DMS153 (cell line): ENCODE measurements around the gene NCK2.

ENCODE experiments used
- DNase-seq: peaks from one replicate; lab custom pipeline; 2025; lab: John Stamatoyannopoulos, UW

The NCK2 gene

DNA sequence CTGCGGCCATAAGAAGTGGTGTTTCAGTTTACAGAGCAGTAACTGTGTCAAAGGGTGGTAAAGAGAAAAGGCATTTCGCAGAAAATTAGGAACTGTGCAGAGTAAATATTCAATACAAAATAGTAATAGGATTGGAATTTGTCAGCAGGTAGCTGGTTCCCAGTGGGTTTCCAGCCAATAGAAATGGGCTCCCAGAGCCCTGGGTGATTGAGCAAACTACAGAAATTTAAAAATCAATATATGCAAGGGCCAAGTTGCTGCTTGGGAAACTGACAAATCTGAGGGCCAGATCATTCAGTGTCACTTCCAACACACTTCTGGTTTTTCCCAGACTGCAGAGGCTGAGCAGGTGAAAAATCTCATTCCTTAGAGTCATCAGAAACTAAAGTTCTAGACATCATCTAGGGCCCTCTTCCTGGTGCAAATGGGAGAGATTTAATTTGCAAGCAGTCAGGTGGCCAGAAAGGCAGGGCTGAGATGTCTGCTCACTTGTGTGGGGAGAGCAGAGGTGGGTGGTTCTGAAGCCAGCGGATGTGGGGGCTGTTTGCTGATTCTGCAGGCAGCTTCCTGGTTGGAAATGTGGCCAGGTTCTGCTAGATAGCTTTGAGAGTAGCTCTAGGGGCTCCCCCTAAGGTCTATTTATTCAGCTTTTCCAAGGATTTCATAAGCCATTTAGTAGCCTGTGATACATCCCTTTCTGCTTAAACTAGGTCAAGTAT lies 182.4 kb downstream of the NCK2 start:
- DNase-seq: no peak

DNA sequence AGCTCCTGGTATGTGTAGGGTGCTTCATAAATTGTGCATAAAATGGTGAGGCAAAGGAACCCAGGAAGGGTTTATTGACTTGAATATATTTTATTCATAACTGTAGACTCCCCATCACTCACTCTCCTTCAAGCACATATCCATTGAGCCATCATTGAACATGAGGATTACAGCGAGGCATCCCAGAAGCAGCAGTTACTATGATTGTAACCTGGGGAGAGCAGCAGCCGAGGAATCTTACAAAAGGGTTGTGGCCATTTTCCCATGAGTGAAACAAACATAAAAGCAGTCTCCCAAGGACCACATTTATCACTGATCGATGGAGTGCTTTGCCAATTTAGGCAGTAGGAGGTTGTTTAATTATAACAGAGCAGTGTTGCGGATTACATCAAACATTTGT lies 183.4 kb downstream of the NCK2 start:
- no peak for DNase-seq

DNA sequence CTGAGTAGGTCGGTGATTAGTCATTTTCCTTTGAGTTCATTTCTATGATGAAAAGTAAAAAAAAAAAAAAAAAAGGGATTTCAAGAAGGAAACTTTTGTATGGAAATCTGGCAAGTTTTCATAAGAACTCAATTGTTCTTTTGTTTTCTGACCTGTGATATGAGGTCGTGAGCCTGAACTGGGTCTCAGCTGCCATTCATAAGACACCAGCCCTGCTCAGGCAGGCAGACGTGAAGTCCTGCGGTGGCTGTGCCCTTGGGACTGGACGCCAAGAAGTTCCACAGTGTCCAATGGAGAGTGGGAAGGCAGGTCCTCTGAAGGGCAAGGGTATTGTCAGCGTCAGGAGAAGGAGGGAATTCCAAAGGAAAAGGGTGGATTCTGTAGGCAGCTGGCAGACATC lies 183.9 kb downstream of the NCK2 start:
- DNase-seq: no peak

DNA sequence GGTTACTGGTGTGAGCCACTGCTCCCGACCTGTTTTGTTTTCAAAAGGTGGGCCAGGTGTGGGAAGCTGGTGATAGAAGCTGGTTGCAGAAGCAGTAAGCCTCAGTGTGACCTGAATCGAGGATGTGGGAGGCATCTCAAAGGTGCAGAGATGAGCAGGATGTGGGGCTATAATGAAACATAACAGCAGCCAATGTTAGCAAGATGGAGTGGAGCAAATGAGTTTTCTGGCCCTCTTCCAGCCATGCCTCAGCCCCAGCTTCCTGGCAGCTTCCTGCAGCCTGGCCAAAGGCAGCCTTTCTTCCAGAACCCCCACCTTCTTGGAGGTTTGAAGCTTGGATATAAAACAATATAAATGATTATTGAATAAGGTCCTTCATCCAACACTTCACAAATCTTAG lies 184.8 kb downstream of the NCK2 start:
- DNase-seq: peak; percentile 9

DNA sequence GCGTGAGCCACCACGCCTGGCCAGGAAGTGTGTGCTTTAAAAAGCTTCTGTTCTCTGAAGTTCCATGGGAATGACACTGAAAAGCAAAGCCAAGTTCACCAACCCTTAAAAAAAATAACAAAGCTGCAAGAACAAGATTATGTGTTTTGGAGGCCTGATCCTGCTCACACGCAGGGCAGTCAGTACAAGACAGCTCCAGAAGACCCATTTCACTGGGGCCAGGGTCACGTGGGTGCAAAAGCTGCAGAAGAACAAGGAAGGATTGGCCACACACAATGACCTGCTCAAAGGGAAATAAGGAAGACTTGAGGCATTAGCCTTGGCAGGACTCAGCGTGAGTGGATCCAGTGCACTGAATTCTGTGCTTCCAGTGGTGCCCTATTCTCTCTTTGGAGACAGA lies 187.9 kb downstream of the NCK2 start:
- DNase-seq: no peak

DNA sequence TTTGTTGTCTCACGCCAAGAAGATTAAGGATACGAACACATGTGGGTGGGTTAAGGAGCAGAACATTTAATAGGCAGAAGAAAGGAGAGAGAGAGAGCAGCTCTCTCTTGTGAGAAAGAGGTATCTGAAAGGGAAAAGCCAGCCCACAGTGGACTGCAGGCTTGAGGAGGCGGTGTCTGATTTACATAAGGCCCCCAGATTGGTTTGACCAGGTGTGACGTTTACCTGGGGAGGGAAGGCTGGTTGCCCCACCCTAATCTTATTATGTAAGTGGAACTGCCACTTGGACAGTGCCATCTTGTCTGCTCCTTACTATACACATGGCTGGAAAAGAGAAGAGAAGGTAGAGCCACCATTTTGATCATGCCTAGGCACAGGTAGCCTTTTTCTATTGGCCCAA lies 189.2 kb downstream of the NCK2 start:
- DNase-seq: no peak

DNA sequence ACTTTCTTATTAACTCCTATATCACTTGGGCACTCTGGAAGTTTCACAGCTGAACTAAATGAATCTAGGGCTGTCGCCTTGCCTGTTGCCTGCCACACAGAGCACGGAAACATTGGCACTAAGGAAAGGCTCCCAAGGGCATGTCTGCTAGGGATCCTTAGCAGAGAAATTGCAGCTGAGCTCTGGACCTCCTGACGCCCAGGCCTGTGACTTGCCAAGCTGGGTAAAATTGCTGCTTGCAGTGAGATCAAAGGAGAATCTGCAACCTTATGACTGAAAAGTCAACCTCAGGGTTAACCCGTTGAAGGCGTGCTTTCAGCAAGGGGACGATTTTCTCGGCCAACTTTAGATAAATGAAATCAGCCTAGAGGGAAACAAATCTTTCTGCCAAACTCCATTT lies 189.8 kb downstream of the NCK2 start:
- DNase-seq: no peak

DNA sequence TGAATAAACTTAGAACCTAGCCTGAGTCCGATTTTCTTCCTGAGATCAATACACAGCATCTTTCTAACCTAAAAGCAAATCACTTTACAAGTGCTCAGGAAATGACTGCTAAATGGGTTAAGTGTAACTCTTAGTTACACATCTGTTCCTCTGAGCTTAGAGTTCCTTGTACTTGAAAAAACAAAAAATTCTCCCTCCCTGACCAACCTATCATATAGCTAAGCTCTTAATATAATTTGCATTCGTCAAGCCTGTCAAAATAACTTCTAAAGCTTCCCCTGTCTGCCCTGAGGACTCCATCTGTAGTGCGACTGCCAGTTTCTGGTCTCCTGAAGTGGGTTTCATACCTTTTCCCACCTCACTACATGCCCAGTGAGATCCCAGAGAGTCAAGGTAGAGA lies 190.4 kb downstream of the NCK2 start:
- DNase-seq: no peak

DNA sequence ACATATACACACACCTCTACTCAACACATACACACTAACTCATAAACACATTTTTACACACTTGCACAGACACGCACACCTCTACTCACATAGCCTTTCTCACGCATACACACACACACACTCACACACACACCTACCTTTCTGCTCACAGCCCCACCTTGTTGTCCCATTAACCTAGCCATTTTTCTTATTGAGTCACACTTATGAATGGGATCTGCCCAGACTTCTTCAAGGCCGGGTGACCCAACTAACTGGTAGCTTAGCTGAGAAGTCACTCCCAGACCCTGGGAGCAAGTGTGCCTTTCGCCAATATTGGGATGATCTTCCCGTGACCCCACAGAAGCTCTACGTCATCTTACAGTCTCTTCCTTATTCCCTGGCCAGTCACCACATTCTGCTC lies 192.2 kb downstream of the NCK2 start:
- no peak for DNase-seq

DNA sequence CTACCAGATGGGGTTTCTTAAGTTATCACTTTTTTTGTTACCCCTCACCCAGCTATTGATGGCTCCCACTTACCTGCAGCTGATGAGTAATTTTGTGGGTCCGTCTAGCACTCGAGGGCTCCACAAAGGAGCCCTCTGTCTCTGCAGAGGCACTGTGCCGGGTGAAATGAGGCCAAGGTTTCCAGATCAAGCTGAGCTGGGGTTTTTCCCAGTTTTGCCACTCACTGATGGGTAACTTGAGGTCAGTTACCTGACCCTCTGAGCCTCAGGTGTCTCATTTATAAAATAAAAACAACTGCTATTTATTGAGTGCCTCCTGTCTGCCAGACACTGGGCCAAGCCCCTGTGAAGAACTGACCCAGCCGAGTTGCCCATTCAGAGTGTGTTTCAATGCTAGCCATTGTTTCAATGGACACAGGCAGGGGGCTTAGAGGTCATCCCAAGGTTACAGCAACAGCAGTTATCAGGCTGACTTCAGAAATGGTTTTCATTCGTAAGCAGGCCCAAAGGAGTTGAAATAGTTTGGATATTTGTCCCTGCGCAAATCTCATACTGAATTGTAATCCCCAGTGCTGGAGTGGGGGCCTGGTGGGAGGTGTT lies 192.9 kb downstream of the NCK2 start:
- no peak for DNase-seq
